Measurements from ENCODE around the gene NEO1. TPM values are rescaled to one million over a fixed set of nuclear protein-coding genes. Genes with fewer than 3 reads are reported as not detected.

Gene NEO1
- 10 to 100 TPM; 21.5 to 98.0 (median 48.5) TPM for total RNA-seq

- no CpG with 5 or more reads among the region's 108 CpGs for WGBS, 10 experiments
- peak; percentile 77 to 84 (median 80) for ATAC-seq (replicated peaks in 6 of 8)
- in situ Hi-C loops (cut with MboI; ENCODE audit: low pct_unique_long_range_greater_than_20kb in 2 of 9, low sequenced_read_pairs in 9 of 9, unreplicated experiment in 9 of 9) = loop anchor here in 2 of 9 experiments (10.0 to 25.0 kb wide), 2 partner anchors 257 to 265 kb away; partner anchors contain the start of gene ADPGK (in 1 of the 2)
- Histone ChIP-seq H3K4me3 (peak within 1 kb of the TSS; percentile 50 to 78 (median 67)), H3K27ac (peak within 1 kb of the TSS; percentile 93 to 95), H3K4me1 (replicated peaks in 1 of 2) (peaks cover 0 to 13% of the 10 kb centered on the region in 2 donors)
Observed at GRCh38 chr15:73051807-73052652, at the start of gene NEO1. NEO1 (plus strand) TSS chr15:73052463; CDS start chr15:73052676, 213 bp downstream.

DNA sequence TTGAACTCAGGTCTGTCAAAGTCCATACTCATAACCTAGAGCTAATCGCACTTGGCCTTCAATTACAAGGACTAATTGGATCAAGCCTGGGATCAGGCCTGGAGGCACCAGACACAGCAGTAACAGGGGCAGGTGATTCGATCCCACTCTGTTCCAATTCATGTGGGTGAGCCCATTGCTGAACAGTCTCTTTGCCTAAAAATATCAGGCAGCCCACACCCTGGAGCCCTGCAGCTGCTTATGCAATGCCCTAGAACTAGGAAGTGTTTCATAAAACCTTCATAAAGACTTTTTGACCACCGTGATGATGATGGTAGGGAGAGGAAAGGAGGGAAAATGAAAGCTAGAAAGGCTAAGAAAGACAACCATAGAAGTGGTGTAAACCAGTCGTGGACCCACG lies 47.8 kb upstream of the NEO1 start:
- WGBS, 10 experiments = 71 to 100% (median 89%) methylated on average over 1 to 4 of the region's 5 CpGs; no CpG with 5 or more reads in 3 of the 10 experiments
- no peak overlapping the region for H3K4me3 ChIP-seq
- in situ Hi-C loops (cut with MboI; ENCODE audit: low pct_unique_long_range_greater_than_20kb in 2 of 9, low sequenced_read_pairs in 9 of 9, unreplicated experiment in 9 of 9) = no loop called here
- ATAC-seq (replicated peaks in 6 of 8) = no peak
- H3K27ac ChIP-seq = no peak overlapping the region
- H3K4me1 ChIP-seq (replicated peaks in 1 of 2) = peaks cover 12 to 30% of the 10 kb centered on the region in 2 donors

- no peak overlapping the region for H3K27ac ChIP-seq
- in situ Hi-C loops (cut with MboI; ENCODE audit: low pct_unique_long_range_greater_than_20kb in 2 of 9, low sequenced_read_pairs in 9 of 9, unreplicated experiment in 9 of 9) = no loop called here
- no peak for ATAC-seq (replicated peaks in 6 of 8)
- peaks cover 12 to 31% of the 10 kb centered on the region in 2 donors for H3K4me1 ChIP-seq (replicated peaks in 1 of 2)
- no peak overlapping the region for H3K4me3 ChIP-seq
- 37 to 100% (median 84%) methylated on average over 1 to 2 of the region's 2 CpGs; no CpG with 5 or more reads in 2 of the 10 experiments for WGBS, 10 experiments
Observed at GRCh38 chr15:73005032-73005431, 47.2 kb upstream of the NEO1 start.

DNA sequence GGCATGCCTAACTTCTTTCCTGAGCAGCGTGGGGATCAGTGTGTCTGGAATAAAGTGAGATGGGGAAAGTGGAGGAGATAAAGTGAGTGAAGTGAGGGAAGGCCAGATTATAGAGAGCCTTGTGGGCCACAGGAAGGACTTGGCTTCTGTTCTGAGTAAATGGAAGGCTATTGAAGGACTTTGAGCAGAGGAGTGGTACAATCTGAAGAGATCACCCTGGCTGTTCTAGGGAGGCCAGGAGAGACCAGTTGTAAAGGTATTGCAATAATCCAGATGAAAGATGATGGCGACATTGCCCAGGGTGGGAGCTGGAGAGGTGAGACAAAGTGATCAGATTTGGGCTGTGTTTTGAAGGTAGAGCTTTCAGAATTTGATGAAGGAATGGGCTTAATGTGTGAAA lies 46.8 kb upstream of the NEO1 start:
- H3K4me3 ChIP-seq = no peak overlapping the region
- WGBS, 10 experiments = 63 to 100% (median 95%) methylated on average over 1 to 2 of the region's 2 CpGs; no CpG with 5 or more reads in 3 of the 10 experiments
- ATAC-seq (replicated peaks in 6 of 8) = no peak
- H3K4me1 ChIP-seq (replicated peaks in 1 of 2) = peaks cover 13 to 35% of the 10 kb centered on the region in 2 donors
- in situ Hi-C loops (cut with MboI; ENCODE audit: low pct_unique_long_range_greater_than_20kb in 2 of 9, low sequenced_read_pairs in 9 of 9, unreplicated experiment in 9 of 9) = no loop called here
- H3K27ac ChIP-seq = no peak overlapping the region

DNA sequence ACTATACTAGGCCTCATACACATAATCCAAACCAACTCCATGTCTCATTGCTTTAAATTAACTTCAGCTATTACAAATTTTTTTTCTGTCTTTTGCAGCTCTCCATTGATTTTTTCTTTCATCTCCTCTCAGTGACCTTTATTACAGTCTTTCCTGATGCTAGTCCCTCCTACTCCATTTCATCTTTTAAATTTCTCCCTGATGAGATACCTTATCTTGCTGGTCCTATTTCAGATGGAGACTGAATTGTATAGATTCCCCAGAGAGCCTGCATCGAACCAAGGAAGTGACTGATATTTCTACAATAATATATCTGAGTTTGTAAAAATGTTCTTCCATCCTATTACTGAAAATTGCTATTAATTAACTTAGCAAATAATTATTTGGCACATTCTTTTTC lies 45.7 kb upstream of the NEO1 start:
- in situ Hi-C loops (cut with MboI; ENCODE audit: low pct_unique_long_range_greater_than_20kb in 2 of 9, low sequenced_read_pairs in 9 of 9, unreplicated experiment in 9 of 9) = no loop called here
- Histone ChIP-seq H3K27ac (peak overlapping the region in 1 of 2 donors; percentile 53), H3K4me3 (no peak overlapping the region), H3K4me1 (replicated peaks in 1 of 2) (peaks cover 19 to 42% of the 10 kb centered on the region in 2 donors)
- 33 to 88% (median 69%) methylated on average over 1 of the region's 1 CpG for WGBS, 10 experiments
- ATAC-seq (replicated peaks in 6 of 8) = peak in 1 of 8 experiments; percentile 53

GRCh38 chr15:73009066-73010056 lies 42.9 kb upstream of the NEO1 start:
- Histone ChIP-seq H3K4me3 (no peak overlapping the region), H3K27ac (no peak overlapping the region), H3K4me1 (replicated peaks in 1 of 2) (peaks cover 10 to 32% of the 10 kb centered on the region in 2 donors)
- WGBS, 10 experiments = 13 to 91% (median 83%) methylated on average over 2 to 12 of the region's 13 CpGs
- in situ Hi-C loops (cut with MboI; ENCODE audit: low pct_unique_long_range_greater_than_20kb in 2 of 9, low sequenced_read_pairs in 9 of 9, unreplicated experiment in 9 of 9) = no loop called here
- ATAC-seq (replicated peaks in 6 of 8) = peak in 2 of 8 experiments; percentile 14 to 36

- no peak overlapping the region for H3K4me3 ChIP-seq
- in situ Hi-C loops (cut with MboI; ENCODE audit: low pct_unique_long_range_greater_than_20kb in 2 of 9, low sequenced_read_pairs in 9 of 9, unreplicated experiment in 9 of 9) = no loop called here
- H3K27ac ChIP-seq = peak overlapping the region in 1 of 2 donors; percentile 36
- peaks cover 10 to 31% of the 10 kb centered on the region in 2 donors for H3K4me1 ChIP-seq (replicated peaks in 1 of 2)
- peak; percentile 60 to 96 (median 87) for ATAC-seq (replicated peaks in 6 of 8)
- WGBS, 10 experiments = 0 to 93% (median 45%) methylated on average over 1 to 10 of the region's 10 CpGs; no CpG with 5 or more reads in 2 of the 10 experiments
Observed at GRCh38 chr15:73010154-73011152, 41.8 kb upstream of the NEO1 start.

DNA sequence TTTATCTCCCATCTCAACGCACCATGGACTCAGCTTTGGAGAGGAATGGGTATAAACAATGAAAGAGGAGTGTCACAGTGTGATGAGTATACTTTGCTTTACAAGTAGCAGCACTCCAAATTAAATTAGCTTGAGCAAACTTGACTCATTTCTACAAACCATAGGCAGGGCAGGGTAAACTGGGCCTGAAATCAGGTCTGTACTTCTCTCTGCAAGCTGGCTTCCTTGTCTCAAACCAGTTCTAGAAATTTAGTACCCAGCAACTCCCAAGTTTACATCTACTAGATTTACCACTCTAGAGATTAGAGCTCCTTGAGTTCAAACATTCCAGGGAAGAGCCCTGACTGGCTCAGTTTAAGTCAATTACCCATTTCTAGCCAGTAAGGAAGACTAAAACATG lies 37.4 kb upstream of the NEO1 start:
- Histone ChIP-seq H3K4me1 (replicated peaks in 1 of 2) (peaks cover 7 to 13% of the 10 kb centered on the region in 2 donors), H3K27ac (no peak overlapping the region), H3K4me3 (no peak overlapping the region)
- ATAC-seq (replicated peaks in 6 of 8) = no peak
- in situ Hi-C loops (cut with MboI; ENCODE audit: low pct_unique_long_range_greater_than_20kb in 2 of 9, low sequenced_read_pairs in 9 of 9, unreplicated experiment in 9 of 9) = no loop called here
- 67 to 100% (median 100%) methylated on average over 1 of the region's 1 CpG; no CpG with 5 or more reads in 5 of the 10 experiments for WGBS, 10 experiments

DNA sequence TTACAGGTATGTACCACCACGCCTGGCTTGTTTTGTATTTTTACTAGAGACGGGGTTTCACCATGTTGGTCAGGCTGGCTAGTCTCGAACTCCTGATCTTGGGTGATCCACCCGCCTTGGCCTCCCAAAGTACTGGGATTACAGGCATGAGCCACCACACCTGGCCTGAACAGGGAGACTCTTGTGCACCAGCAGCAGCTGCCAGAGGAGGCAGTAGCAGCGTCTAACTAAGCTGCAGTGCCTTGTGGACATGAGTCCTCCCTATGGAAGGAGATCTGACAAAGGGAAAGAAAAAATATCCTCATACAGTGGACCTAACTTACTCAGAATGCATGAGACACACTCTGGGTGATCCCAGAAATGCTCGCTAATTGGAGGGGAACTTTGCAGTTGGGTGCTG lies 36.8 kb upstream of the NEO1 start:
- 90 to 100% (median 97%) methylated on average over 1 to 5 of the region's 6 CpGs; no CpG with 5 or more reads in 4 of the 10 experiments for WGBS, 10 experiments
- no peak for ATAC-seq (replicated peaks in 6 of 8)
- in situ Hi-C loops (cut with MboI; ENCODE audit: low pct_unique_long_range_greater_than_20kb in 2 of 9, low sequenced_read_pairs in 9 of 9, unreplicated experiment in 9 of 9) = no loop called here

GRCh38 chr15:73017987-73018386 lies 34.3 kb upstream of the NEO1 start:
- WGBS, 10 experiments = 33 to 100% (median 100%) methylated on average over 1 of the region's 1 CpG; no CpG with 5 or more reads in 3 of the 10 experiments
- no peak for ATAC-seq (replicated peaks in 6 of 8)
- Histone ChIP-seq H3K4me3 (no peak overlapping the region), H3K4me1 (replicated peaks in 1 of 2) (peaks cover 28 to 31% of the 10 kb centered on the region in 2 donors), H3K27ac (no peak overlapping the region)
- in situ Hi-C loops (cut with MboI; ENCODE audit: low pct_unique_long_range_greater_than_20kb in 2 of 9, low sequenced_read_pairs in 9 of 9, unreplicated experiment in 9 of 9) = no loop called here

More for the DNA sequence above, 36.8 kb upstream of the NEO1 start:
- Histone ChIP-seq H3K4me3 (no peak overlapping the region), H3K27ac (no peak overlapping the region), H3K4me1 (replicated peaks in 1 of 2) (peaks cover 8 to 13% of the 10 kb centered on the region in 2 donors)

DNA sequence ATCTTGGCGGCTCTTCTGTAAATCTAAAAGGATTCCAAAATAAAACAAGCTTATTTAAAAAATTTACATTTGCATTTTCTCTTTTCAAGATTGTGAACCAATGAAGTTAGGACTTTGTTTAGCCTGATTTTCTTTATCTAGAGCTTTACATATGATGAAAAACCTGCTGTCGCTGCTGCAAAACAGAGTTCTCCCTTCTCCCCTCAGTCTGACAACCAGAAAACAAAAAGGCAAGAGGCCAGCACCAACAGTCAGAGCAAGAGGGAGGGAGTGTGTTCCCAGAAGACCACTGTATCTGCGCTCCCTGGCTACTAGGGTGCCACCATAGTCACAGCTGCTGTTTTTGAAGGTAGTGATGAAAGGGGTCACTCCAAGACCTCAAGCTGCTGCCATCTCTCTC lies 33.1 kb upstream of the NEO1 start:
- in situ Hi-C loops (cut with MboI; ENCODE audit: low pct_unique_long_range_greater_than_20kb in 2 of 9, low sequenced_read_pairs in 9 of 9, unreplicated experiment in 9 of 9) = no loop called here
- no peak overlapping the region for H3K27ac ChIP-seq
- no peak for ATAC-seq (replicated peaks in 6 of 8)
- peaks cover 29 to 37% of the 10 kb centered on the region in 2 donors for H3K4me1 ChIP-seq (replicated peaks in 1 of 2)
- no peak overlapping the region for H3K4me3 ChIP-seq
- WGBS, 10 experiments = 80 to 100% (median 96%) methylated on average over 1 to 3 of the region's 3 CpGs; no CpG with 5 or more reads in 3 of the 10 experiments
